ENCODE measurements around the gene ZG16B. TPM values are rescaled to one million over a fixed set of nuclear protein-coding genes. Genes with fewer than 3 reads are reported as not detected.

ZG16B gene
- total RNA-seq, 1 experiment from 2014 or later = 8.6 TPM

- Histone ChIP-seq H3K27me3 (ENCODE audit: low read length) (no peaks in the 10 kb centered on the region), H4K20me1 (ENCODE audit: low read length) (no peaks in the 10 kb centered on the region), H3K9me2 (replicated peaks; ENCODE audit: low read length) (no peaks in the 10 kb centered on the region), H3K79me2 (ENCODE audit: low read length) (no peaks in the 10 kb centered on the region), H3F3A (ENCODE audit: low read length, unreplicated experiment) (peaks cover 5% of the 10 kb centered on the region), H3K4me3 (ENCODE audit: low read length) (no peak overlapping the region), H3K36me3 (ENCODE audit: low read depth, low read length) (no peaks in the 10 kb centered on the region), H2AFZ (ENCODE audit: low read length) (no peak overlapping the region), H3K27ac (ENCODE audit: low read length) (no peak overlapping the region), H3K9ac (ENCODE audit: low read length) (no peak overlapping the region), H3K9me3 (ENCODE audit: low read length) (no peaks in the 10 kb centered on the region), H3K4me2 (ENCODE audit: low read length) (no peak overlapping the region), H3K4me1 (ENCODE audit: insufficient read depth, low read length) (peaks cover 15% of the 10 kb centered on the region)
- BruUV-seq (replicated peaks) = no TSS peak
- DNase-seq (no peak), ATAC-seq (no peak)
- ChIA-PET CTCF (no interaction called here), POLR2A (ENCODE audit: unreplicated experiment) (no interaction called here)
- TF ChIP-seq EZH2 (IDR thresholded peaks at IDR 0.05; ENCODE audit: low read length, unreplicated experiment) (no peak), CTCF (conservative IDR thresholded peaks at IDR 0.05; ENCODE audit: low read depth, low read length) (no peak), EZH2phosphoT487 (IDR thresholded peaks at IDR 0.05; ENCODE audit: borderline replicate concordance, low read length) (no peak)
- intact Hi-C loops (cut with micrococcal nuclease) = no loop called here
These were observed 15.0 kb downstream of the ZG16B start for GRCh38 chr16:2845116-2845515.

- Histone ChIP-seq H3K9me2 (replicated peaks; ENCODE audit: low read length) (no peaks in the 10 kb centered on the region), H3K9me3 (ENCODE audit: low read length) (no peaks in the 10 kb centered on the region), H3K4me1 (ENCODE audit: insufficient read depth, low read length) (peaks cover 20% of the 10 kb centered on the region), H2AFZ (ENCODE audit: low read length) (no peak overlapping the region), H4K20me1 (ENCODE audit: low read length) (no peaks in the 10 kb centered on the region), H3K27ac (ENCODE audit: low read length) (peak overlapping the region; percentile 82), H3K4me2 (ENCODE audit: low read length) (peak overlapping the region; percentile 58), H3K9ac (ENCODE audit: low read length) (peak overlapping the region; percentile 37; the same call in 1 of the 2 replicates), H3F3A (ENCODE audit: low read length, unreplicated experiment) (peaks cover 5% of the 10 kb centered on the region), H3K4me3 (ENCODE audit: low read length) (no peak overlapping the region), H3K79me2 (ENCODE audit: low read length) (no peaks in the 10 kb centered on the region), H3K36me3 (ENCODE audit: low read depth, low read length) (no peaks in the 10 kb centered on the region), H3K27me3 (ENCODE audit: low read length) (no peaks in the 10 kb centered on the region)
- DNase-seq (peak; percentile 78), ATAC-seq (peak; percentile 95)
- intact Hi-C loops (cut with micrococcal nuclease) = no loop called here
- ChIA-PET POLR2A (ENCODE audit: unreplicated experiment) (no interaction called here), CTCF (no interaction called here)
- no TSS peak for BruUV-seq (replicated peaks)
- TF ChIP-seq EZH2phosphoT487 (IDR thresholded peaks at IDR 0.05; ENCODE audit: borderline replicate concordance, low read length) = no peak
- no peak for TF ChIP-seq CTCF (conservative IDR thresholded peaks at IDR 0.05; ENCODE audit: low read depth, low read length)
- TF ChIP-seq EZH2 (IDR thresholded peaks at IDR 0.05; ENCODE audit: low read length, unreplicated experiment) = no peak
These were observed 16.6 kb downstream of the ZG16B start for GRCh38 chr16:2846511-2847310.

Measured in PC-3 (cell line).